Measurements from ENCODE around the gene KAZN.

Gene KAZN

GRCh38 chr1:14679027-14679688 lies 80.7 kb downstream of the KAZN start:
- no peak for DNase-seq

GRCh38 chr1:14681182-14681581 lies 82.7 kb downstream of the KAZN start:
- DNase-seq = peak; percentile 14

GRCh38 chr1:14682941-14683621 lies 84.6 kb downstream of the KAZN start:
- no peak for DNase-seq

- no peak for DNase-seq
Observed at GRCh38 chr1:14685078-14685477, 86.6 kb downstream of the KAZN start.

- no peak for DNase-seq
Observed at GRCh38 chr1:14686701-14687100, 88.2 kb downstream of the KAZN start.

GRCh38 chr1:14687147-14687546 lies 88.7 kb downstream of the KAZN start:
- DNase-seq = no peak

- DNase-seq = peak; percentile 11
Observed at GRCh38 chr1:14689996-14690615, 91.6 kb downstream of the KAZN start.

GRCh38 chr1:14693949-14694348 lies 95.5 kb downstream of the KAZN start:
- no peak for DNase-seq

GRCh38 chr1:14694589-14694988 lies 96.1 kb downstream of the KAZN start:
- DNase-seq = no peak

- DNase-seq = no peak
Observed at GRCh38 chr1:14696761-14697160, 98.3 kb downstream of the KAZN start.

- DNase-seq = no peak
Observed at GRCh38 chr1:14697353-14697752, 98.9 kb downstream of the KAZN start.

GRCh38 chr1:14698314-14698713 lies 99.8 kb downstream of the KAZN start:
- no peak for DNase-seq

- DNase-seq = no peak
Observed at GRCh38 chr1:14699620-14700019, 101.1 kb downstream of the KAZN start.

- peak; percentile 12 for DNase-seq
Observed at GRCh38 chr1:14704846-14705245, 106.4 kb downstream of the KAZN start.

GRCh38 chr1:14705824-14706223 lies 107.3 kb downstream of the KAZN start:
- no peak for DNase-seq

- DNase-seq = no peak
Observed at GRCh38 chr1:14706631-14707030, 108.1 kb downstream of the KAZN start.

- no peak for DNase-seq
Observed at GRCh38 chr1:14707531-14708445, 109.3 kb downstream of the KAZN start.

- no peak for DNase-seq
Observed at GRCh38 chr1:14710331-14710730, 111.8 kb downstream of the KAZN start.

GRCh38 chr1:14712136-14712535 lies 113.7 kb downstream of the KAZN start:
- no peak for DNase-seq

- no peak for DNase-seq
Observed at GRCh38 chr1:14713077-14713476, 114.6 kb downstream of the KAZN start.

- DNase-seq = no peak
Observed at GRCh38 chr1:14715266-14715665, 116.8 kb downstream of the KAZN start.

GRCh38 chr1:14715802-14716201 lies 117.3 kb downstream of the KAZN start:
- DNase-seq = no peak

GRCh38 chr1:14716474-14716873 lies 118.0 kb downstream of the KAZN start:
- DNase-seq = no peak

Measured in fibroblast of skin of right quadriceps (primary cell).